NCI-H128 (cell line): Measurements from ENCODE around the gene PARM1.

Source experiments
- DNase-seq: peaks from one replicate; lab custom pipeline; 2025; ENCODE audit not compliant: unreplicated experiment; lab: John Stamatoyannopoulos, UW

The PARM1 gene, protein sequence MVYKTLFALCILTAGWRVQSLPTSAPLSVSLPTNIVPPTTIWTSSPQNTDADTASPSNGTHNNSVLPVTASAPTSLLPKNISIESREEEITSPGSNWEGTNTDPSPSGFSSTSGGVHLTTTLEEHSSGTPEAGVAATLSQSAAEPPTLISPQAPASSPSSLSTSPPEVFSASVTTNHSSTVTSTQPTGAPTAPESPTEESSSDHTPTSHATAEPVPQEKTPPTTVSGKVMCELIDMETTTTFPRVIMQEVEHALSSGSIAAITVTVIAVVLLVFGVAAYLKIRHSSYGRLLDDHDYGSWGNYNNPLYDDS

DNA sequence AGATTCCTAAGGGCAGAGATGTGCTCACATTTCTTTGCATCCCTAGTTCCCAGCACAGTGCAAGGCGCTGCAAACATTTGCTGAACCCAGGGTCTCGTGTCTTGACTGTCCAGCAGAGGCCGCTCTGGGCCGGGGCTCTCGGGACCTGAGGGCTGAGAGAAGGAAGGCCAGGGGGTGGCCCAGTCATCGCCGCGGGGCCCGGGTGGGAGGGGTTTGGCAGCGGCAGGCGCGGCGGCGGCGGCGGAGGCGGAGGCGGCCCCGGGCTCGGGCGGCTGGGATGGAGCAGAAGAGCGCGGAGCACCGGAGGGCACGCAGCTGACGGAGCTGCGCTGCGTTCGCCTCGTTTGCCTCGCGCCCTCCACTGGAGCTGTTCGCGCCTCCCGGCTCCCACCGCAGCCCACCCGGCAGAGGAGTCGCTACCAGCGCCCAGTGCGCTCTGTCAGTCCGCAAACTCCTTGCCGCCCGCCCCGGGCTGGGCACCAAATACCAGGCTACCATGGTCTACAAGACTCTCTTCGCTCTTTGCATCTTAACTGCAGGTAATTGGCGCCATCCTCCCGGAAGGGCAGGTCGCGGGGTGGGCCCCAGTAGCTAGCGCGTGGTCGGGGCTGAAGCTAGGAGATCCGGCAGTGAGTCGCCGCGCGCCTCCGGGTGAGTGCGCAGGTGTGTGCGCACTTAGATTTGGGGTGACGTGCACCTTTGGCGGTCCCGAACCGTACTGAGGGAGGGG lies at the start of gene PARM1:
Gene PARM1, plus strand, starts transcription at position 285 of the 730 bp plus-strand sequence. Its CDS starts 212 bp downstream, at position 497.
- DNase-seq: peak; percentile 33

DNA sequence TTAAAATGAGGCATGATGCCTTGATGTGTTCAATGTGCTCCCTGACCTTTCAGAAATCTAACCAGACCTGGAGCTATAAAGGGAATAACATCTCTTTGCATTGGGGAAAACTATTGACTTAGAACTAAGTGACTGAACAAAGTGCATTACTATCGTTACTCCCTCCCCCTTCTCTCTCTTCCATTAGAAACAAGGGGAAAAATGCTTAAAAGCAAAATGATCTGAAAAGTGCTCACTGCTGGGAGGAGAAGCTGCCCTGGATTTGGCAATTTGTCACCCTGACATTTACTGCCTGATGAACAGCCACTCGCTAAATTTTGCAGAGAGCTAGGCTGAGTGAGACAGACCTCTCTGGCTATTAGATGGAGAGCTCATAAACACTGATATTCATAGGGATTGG lies 48.6 kb upstream of the PARM1 start:
- no peak for DNase-seq

DNA sequence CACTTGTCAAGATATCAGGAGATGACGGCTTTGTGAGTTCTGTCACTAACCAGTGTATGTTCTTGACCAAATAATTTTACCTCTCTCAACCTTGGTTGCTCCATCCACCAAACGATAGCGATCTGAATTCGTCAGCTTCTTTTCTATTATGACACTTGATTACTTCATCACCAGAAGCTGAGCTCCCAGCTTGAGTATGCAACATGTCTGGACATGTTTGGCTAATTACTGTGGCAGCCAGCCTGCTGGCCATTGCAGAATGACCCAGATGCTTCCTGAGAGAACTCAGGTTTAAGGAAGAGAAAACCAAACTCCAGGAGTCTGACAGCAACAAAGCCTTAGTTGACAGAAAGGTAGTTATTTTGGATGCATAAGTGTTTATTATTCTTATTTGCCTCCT lies 46.4 kb upstream of the PARM1 start:
- no peak for DNase-seq

DNA sequence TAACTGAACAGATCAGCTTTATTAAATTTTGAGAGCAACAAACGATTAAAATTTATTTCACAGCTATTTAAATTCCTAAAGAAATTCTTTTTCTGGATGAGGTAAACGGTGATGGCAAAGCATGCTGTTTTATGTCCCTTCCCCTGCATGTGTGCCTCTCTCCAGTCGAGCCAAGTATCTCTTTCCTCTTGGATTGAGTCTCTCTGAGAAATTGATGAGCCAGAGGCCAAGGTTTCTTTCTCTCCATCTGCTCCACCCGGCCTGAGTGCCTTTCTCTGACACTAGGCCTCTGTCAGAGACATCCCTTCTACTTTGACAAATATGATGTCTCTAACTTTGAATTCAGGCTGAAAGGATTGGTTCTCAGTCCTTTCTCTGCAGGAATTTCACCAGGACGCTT lies 42.6 kb upstream of the PARM1 start:
- no peak for DNase-seq

DNA sequence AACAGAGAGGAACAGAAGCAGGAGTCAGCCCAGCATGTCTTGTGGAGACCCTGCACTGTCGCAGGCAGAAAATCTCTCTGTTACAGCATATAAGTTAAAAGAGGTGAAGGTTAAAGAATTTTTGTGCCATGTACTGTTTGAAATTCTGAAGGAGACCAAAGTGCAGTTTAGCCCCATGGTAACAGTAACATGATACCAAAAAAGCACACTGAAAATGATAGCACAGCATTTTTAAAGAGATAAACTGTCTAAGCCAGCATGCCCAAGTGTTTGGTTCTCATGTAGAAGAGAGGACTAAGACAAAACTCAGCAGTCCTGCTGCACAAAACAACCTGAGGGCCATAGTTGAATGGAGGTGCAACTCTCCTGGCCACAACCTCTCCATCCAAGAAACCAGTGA lies 41.9 kb upstream of the PARM1 start:
- DNase-seq: no peak

DNA sequence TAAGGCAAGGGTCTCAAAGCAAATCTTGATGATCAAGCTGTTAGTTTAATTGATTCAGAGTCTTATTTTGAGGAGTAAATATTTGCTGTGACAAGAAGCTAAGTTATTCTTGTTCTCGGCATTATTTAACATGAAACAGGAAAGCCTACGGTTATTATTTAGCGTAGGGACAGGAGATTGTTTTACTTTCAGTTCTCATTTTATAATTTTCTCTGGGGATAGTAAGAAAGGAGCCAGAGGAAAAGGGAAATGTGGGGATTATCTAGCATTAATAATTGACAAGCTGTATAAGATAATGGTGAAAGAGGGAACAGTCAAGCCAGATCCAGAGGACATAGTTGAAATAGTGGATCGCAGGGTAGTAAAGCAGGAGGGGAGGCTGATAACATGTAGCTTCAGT lies 39.7 kb upstream of the PARM1 start:
- no peak for DNase-seq

DNA sequence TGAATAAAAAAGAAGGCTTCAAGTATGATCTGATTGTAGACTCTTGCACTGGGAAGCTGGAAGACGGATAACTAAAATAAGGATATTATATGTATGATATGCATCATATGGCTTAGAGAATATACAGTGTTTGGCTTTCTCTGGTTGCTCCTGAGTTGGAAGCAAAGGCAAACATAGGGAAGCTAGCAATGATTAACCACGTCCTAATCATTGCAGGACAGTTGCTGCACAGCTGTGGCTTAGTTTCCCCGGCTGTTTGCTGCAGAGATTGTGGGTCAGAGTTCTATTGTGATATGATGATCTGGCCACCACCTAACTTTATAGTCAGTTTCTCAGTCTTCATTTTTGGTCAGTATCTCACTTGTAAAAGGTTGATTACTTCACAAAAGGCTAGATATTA lies 36.3 kb upstream of the PARM1 start:
- DNase-seq: no peak

DNA sequence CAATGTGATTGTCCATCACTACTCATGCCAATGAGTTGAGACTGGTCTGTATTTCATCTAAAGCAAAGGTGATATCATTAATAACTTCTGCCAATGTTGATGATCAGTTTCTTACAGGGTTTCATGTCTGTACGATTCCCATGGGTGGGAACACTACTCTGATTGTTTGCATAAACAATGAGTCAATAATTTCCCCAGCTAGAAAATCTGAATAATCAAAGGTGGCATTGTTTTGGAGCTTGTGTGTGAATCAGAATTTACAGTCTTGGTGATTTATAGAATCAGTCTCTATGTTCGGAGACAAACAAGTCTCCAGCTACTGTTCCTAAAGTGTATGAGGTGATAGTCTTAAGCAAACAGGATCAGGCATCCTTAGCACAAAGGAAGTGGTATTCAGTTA lies 35.5 kb upstream of the PARM1 start:
- DNase-seq: no peak

DNA sequence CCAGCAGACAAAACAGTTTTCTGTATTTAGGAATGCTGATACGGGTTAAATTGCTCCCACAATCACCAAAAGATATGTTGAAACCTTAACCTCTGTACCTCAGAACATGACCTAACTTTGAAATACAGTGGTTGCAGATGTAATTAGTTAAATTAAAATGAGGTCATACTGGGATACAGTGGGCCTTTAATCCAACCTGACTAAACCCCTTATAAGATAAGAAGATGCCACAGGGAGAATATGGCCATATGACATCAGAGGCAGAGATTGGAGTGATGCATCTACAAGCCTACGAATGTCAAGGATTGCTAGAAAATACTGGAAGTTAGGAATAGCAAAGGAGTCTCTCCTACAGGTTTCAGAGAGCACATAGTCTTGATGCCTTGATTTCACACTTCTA lies 32.1 kb upstream of the PARM1 start:
- no peak for DNase-seq

DNA sequence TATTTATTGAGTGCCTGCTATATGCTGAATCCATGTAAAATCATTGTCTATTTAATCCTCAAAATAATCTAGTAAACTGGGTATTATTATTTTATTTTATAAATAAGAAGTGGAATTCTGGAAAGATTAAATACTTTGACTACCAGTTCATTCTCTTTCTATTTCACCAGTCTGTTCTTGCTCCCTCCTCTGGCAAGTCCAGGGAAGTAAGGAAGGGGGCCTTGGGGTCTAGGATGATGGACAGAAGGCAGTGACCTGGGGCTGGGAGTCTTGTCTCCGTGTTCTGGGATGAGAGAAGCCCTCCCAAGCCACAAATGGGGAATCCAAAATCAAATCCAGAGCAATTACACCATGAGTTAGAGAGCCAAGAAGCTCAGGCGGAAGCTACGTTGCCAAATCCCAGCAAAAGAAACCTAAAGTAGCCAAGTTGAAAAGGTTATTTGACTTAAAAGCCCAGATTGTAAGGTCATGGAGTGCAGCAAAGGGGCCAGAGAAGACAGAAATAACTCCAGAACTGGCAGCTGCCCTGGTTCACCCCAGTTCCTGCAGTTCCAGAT lies 28.3 kb upstream of the PARM1 start:
- no peak for DNase-seq

DNA sequence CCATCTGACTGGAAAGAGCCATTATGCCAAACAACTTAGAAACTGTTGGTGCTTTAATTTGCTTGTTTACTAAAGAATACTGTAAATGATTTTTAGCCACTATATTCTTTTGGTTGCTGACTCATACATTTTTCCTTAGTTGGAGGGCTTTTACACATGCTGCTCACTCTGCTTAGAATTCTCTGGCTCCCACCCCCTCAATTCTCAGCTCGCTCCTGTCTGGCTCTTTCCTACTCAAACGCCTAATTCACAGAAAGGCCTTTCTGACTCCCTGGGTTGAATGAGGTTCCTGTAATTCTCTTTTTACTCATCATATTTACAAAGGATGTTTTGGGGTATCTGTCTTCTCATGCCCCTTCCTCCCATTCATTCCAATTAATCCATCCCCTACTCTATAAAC lies 26.1 kb upstream of the PARM1 start:
- no peak for DNase-seq

DNA sequence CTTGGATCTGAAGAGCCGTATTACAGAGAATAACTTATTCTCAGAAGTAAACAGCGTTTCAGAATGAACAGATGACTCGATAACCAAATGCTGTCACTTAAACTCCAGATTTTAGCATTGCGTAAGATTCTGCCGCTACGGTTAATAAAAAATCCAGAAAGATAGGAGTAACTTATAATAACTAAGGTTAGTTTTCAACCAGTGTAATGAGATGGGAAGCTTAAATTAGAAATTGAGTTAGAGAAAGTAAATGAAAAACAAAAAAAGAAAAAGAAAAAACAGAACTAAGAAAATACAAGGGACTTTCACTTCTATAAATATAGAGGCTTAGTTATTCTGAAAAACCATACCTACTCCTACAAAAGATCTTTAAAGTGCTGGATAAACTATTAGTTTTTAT lies 13.1 kb upstream of the PARM1 start:
- DNase-seq: no peak

DNA sequence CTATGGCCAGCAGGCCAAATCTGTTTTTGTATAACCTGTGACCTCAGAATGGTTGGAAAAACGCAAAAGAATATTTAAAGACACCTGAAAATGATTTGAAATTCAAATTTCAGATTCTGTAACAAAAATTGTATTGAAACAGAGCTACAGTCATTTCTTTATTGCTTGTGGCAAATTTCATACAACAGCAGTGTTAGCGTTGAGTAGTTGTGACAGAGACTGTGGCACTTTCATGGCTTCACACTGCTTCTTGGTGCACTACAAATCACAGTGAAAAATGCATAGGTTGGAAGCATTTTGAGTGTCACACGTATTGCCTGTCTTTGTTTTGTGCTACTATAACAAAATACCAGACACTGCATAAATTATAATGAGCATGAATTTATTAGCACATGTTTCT lies 12.2 kb upstream of the PARM1 start:
- DNase-seq: no peak

DNA sequence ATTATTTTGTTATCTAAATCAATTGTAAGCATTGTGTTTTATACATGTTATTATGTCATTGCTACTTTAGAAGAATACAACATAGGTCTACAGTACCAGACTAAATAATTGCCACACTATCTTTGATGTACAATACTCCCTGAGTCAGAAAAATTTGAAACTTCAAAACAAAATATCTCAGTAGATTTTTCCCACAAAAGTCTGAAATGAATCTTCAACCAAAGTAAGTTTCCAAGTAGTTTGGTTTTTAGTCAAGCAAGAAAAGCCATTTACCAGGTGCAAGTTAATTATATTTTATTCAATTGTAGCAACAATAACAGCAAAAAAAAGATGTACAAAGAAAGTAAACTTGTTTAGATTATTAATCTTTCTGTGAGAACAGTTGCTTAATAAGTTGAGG lies 11.4 kb upstream of the PARM1 start:
- DNase-seq: no peak

DNA sequence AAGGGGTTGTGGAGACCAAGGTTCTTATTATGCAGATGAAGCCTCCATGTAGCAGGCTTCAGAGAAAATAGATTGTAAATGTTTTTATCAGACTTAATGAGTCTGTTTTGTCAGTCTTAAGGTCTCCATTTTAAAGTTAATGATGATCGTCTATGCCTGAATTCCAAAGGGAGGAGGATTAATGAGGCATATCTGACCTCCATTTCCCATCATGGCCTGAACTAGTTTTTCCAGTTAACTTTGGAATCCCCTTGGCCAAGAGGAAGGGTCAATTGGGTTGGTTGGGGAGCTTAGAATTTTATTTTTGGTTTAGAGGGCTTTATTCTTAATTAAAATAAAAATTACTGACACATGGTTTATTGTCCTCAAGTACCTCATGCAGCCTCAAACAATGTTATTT lies 6.9 kb upstream of the PARM1 start:
- no peak for DNase-seq

DNA sequence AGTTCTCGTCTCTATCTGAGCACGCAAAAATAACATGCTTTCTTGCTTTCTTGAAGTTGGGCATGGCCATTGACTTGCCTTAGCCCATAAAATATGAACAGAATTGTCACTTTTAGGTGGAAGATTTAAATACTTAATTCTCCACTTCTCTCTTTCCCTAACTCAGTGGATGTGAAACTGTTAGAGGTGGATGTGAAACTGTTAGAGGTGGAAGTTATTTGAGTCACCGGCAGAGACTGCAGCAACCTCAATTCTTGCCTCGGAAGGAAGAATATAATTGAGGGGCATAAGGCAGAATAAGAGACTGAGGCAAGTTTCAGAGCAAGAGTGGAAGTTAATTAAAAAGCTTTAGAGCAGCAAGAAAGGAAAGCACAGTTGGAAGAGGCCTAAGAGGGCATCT lies 2.8 kb upstream of the PARM1 start:
- no peak for DNase-seq

DNA sequence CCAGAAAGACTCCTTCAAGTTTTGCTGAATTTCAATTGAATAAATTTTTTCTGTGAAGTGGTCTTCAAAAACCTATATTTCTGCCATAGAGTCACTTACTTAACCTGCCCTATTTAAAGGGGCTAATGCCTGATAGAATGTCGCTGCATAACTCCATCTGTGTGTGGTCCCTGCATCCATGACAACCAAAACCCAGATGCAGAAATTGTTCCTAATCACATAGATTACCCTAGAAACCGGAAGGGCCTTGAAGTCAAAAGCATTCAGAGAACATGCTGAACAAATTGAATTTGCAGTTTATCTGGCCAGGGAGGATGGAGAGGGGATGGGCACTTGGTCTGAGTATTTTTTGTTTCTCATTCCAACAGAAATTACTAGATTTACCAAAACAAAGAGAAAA lies 1.5 kb upstream of the PARM1 start:
- no peak for DNase-seq

DNA sequence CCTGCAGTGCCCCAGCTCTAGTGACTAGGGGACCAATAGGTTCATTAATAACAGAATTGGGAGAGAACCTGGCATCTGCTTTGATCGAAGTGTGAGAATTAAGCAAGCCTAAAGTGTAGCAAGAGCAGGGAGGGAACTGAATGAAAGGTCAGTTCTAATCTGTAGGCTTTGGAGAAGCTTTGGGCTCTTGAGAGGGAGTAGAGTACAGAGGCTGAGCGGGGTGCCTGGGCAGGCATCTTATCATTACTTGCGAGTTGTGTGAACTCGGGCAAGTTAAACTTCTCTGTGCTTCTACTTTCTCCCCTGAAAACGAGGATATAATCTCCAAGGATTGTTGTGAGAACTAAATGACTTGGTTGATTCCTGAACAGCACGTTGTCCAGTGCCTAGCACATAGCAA lies 906 bp upstream of the PARM1 start:
- no peak for DNase-seq

DNA sequence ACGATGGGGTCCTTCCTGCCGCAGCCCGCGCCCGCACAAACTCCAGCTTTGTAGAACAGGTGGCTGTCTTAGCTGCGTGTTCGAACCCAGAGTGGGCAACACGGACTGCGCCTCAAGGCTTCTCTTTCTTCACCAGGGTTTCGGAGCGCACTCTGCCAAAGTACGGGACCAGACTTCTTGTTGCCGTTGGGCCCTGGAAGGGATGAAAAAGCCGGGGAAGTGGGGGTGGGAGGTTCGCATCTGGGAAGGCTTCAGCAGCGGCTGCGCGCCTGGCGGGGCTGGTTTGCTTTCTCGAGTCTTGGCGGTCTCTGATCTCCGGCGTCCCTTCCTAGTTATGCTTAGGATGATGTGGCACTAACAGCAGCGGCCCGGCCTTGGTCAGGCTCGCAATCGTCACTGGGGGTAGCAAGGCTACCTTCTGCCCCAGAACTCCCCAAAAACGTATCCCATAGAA lies 673 bp downstream of the PARM1 start:
- no peak for DNase-seq

DNA sequence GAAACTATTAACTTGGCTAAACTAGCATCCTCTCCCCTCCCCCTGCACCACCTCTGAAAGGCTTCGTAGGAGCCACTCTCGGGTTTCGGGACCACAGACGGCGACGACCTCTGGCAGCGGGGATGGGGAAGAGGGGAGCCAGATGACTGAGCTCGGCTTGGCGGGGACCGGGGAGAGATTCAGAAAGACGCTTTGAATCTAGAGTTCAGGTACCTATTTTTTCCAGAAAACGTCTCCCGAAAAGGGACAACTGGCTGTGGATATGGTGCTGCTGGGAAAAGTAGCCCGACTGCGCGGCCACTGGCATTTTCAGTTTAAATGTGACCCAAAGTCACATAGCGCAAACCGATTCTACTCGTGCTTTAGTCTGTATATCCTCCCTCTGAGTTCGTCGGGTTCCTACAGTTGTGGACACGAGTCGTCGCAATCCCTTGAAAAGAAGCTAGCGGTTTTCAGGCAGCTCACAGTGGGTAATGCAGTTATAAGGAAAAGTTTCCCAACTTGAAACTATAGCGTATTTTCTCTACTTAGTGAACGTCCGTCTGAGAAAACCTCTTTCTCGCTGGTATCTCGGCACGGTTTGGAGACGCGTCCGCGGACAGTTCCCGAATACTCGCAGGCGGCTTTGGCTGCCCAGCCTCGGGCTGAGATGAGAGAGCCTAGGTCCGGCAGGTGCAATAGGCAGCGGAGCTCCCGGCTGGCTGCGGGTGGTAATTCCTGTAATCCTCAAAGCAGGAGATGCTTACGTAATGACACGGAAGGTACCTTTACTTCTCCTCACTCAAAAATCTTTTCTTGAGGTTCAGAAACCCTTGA lies 1.3 kb downstream of the PARM1 start:
- no peak for DNase-seq

DNA sequence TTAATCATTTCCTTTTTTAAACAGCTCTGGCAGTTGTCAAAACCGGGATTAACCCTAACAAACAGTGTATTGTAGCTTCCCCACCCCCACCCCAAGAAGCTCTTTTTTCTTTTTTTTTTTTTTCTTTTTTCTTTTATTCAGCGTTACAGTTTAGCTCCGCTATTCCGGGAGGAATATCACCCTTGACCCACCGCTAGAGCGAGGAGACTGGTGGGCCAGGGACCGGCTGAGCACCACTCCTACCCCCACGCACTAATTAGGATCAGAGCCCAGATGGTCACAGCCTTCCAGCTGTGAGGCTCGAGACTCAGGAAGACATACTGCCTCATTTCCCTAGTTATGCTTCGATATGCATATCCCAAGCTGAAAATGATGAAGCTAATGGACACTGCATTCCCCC lies 2.0 kb downstream of the PARM1 start:
- DNase-seq: no peak

DNA sequence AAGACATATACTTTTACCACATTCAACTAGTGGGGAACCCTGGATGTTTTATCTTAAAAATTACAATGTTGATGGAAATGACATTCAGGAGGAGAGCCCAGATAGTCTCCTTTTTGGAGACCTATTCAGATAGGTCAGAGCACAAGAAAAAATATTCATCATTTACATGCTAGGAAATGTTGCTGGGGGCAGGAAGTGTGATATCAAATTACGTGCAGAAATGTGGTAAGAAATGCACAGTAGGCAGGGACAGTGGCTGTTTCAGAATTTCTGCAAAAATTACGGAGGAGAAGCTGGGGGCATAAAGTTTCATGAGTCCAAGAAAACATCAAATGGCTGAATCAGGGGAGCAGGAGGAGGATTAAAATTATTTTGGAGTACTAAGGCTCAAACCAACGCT lies 8.2 kb downstream of the PARM1 start:
- DNase-seq: no peak
